Heart right ventricle (tissue), 16 donors: ENCODE data around the gene COL7A1. TPM values are rescaled to one million over a fixed set of nuclear protein-coding genes. Genes with fewer than 3 reads are reported as not detected.

Experiments
- ATAC-seq, 8 donors: fragments of 200-7000 bp; cut with Tn5 transposase; one replicate each; pipeline ENCODE4 v1.9.1; 2020; ENCODE audit warnings: mild to moderate bottlenecking in 8 of 8, moderate library complexity in 8 of 8, moderate number of reproducible peaks in 1 of 8
- DNase-seq, 2 donors: peaks; one replicate each; pipeline ENCODE4 v3.0.0-alpha.2; 2020
- H3K27ac ChIP-seq, 10 donors: fragments of 200-600 bp; sonication (generic) in 2 of 10; one replicate each; pipeline versions ENCODE4 v1.5.0 to v1.8.0; 2020 to 2022; ENCODE audit warnings: mild to moderate bottlenecking in 3 of 10
- H3K27me3 ChIP-seq, 7 donors: fragments of 200-600 bp; one replicate each; pipeline ENCODE4 v1.8.0; 2021 to 2022; ENCODE audit warnings: mild to moderate bottlenecking in 2 of 7
- H3K36me3 ChIP-seq, 9 donors: fragments of 200-600 bp; sonication (generic) in 1 of 9; one replicate each; pipeline versions ENCODE4 v1.5.0 to v1.8.0; 2020 to 2022; ENCODE audit warnings: mild to moderate bottlenecking in 2 of 9
- H3K4me1 ChIP-seq, 9 donors: fragments of 200-600 bp; sonication (generic) in 1 of 9; one replicate each; pipeline versions ENCODE4 v1.5.0 to v1.8.0; 2020 to 2022; ENCODE audit warnings: mild to moderate bottlenecking in 4 of 9
- H3K4me3 ChIP-seq, 10 donors: fragments of 200-600 bp; sonication (generic) in 2 of 10; one replicate each; pipeline versions ENCODE4 v1.5.0 to v1.8.0; 2020 to 2022; ENCODE audit warnings: mild to moderate bottlenecking in 7 of 10, moderate library complexity in 2 of 10
- H3K9me3 ChIP-seq, 11 donors: fragments of 200-600 bp in 10 of 11; sonication (generic) in 2 of 11; one replicate each; pipeline versions ENCODE4 v1.5.0 to v1.8.0; 2013 to 2022; ENCODE audit warnings: mild to moderate bottlenecking in 2 of 11, control low read depth in 1 of 11, moderate library complexity in 1 of 11
- WGBS, 2 donors: extraction: QIAGEN DNeasy Blood & Tissue Kit; methylation state at CpG; one replicate each; pipeline ENCODE4 v1.1.7; 2013; ENCODE audit warnings: inconsistent platforms in 1 of 2; 5-methylcytosine and 5-hydroxymethylcytosine counted together
- intact Hi-C, 10 donors: fragments of 100-400 bp; cut with DNase I; formaldehyde crosslinking; loops; one replicate each; pipeline versions ENCODE4 v1.11.1 to v1.14.2; 2022
- polyA plus RNA-seq, 2 donors: library from polyadenylated mRNA; stranded (reverse); fragments of 200-250 nt; gene quantifications; one replicate each; pipeline ENCODE4 v1.2.3, GENCODE V29; 2013
- total RNA-seq, 10 donors: library from RNA; stranded (reverse); fragmentation: NEBNext Ultra II Directional in 3 of 10; extraction: Animal tissue kit (Norgen Biotek cat#: 25700) in 3 of 10; gene quantifications; one replicate each; pipeline versions ENCODE4 v1.2.1 to v1.2.4, GENCODE V29; 2021 to 2023
- TF ChIP-seq, protein P1 (sequence below), 9 donors: fragments of 200-600 bp; sonication (generic) in 2 of 9; IDR thresholded peaks; one replicate each; pipeline versions ENCODE4 v1.5.0 to v1.8.0; 2021 to 2022; ENCODE audit warnings: antibody characterized with exemption in 9 of 9, mild to moderate bottlenecking in 5 of 9, moderate library complexity in 1 of 9
- donor health status: Arrhythmogenic right ventricular cardiomyopathy.
- donor health status: ischemic (EF 13 %, LVEDD 7.1; RV severe dilation, severe dysfunction).
- donor health status: healthy with polysubstance abuse.
- donor health status: DM: no; HTN: yes; CAD: no.
- donor health status: DM: no; HTN: no; CAD: no.
- donor health status: ischemic (EF 25% LVEDD 6.9; RV normal size, moderate dysfunction).
- donor health status: ischemic (EF 25% LVEDD 5.7; RV mildly dilated, moderate dysfunction).
- donor health status: healthy.
- donor health status: DM: yes; HTN: yes; CAD: no.
- donor health status: Ischemic cardiomyopathy.
- donor health status: ischemic (EF 35%, LVEDD 5.7; RV mildly dilated, moderate dysfunction).
- donor health status: nonischemic (EF 11% LVEDD 7.7; RV severe dilation, severe dysfunction).
- donor health status: DM: yes; HTN: yes; CAD: no.
- donor health status: PGD.
- donor health status: ischemic (EF 29% LVEDD 5.4; RV normal size, mild dysfunction).
- donor health status: nonischemic (EF 23%, LVEDD 6.1; RV moderate dilation, normal function).

The COL7A1 gene
- total and polyA plus RNA-seq, 12 donors = 6.1 to 63.5 (median 12.6) TPM

DNA sequence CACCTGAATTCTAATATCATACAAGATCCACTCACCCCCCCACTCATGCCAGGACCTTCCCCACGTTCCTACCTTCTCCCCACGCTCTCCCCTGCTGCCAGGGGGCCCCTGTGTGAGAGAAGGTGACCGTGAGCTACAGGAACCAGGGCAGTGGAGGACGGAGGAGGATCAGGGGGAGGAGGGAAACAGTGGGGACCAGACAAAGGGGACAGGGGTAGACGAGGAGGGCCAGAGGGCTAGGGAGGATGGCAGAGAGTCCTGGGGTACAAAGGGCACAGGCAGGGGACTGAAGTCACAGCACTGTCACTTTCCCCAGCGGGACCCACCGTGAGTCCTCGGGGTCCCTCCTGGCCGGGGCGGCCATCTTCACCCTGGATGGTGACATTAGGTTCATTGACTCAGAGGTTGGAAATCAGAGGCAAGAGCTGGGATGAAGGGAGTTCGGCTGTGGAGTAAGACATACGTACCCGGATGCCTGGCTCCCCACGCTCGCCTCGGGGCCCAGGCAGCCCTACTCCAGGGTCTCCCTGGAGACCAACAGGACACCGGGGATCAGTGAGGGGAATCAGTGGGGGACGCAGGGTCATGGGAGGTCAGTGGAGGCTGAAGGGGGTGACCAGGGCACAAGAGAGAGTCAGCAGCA is 25.2 kb downstream of the COL7A1 start:
- no peak for DNase-seq
- no peak overlapping the region for H3K27ac ChIP-seq
- H3K4me3 ChIP-seq = no peak overlapping the region
- no peaks in the 10 kb centered on the region for H3K9me3 ChIP-seq
- no peaks in the 10 kb centered on the region for H3K27me3 ChIP-seq
- TF ChIP-seq, protein P1, sequence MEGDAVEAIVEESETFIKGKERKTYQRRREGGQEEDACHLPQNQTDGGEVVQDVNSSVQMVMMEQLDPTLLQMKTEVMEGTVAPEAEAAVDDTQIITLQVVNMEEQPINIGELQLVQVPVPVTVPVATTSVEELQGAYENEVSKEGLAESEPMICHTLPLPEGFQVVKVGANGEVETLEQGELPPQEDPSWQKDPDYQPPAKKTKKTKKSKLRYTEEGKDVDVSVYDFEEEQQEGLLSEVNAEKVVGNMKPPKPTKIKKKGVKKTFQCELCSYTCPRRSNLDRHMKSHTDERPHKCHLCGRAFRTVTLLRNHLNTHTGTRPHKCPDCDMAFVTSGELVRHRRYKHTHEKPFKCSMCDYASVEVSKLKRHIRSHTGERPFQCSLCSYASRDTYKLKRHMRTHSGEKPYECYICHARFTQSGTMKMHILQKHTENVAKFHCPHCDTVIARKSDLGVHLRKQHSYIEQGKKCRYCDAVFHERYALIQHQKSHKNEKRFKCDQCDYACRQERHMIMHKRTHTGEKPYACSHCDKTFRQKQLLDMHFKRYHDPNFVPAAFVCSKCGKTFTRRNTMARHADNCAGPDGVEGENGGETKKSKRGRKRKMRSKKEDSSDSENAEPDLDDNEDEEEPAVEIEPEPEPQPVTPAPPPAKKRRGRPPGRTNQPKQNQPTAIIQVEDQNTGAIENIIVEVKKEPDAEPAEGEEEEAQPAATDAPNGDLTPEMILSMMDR (IDR thresholded peaks at IDR 0.05) = no peak
- peaks cover 0 to 17% (median 0%) of the 10 kb centered on the region in 9 donors for H3K4me1 ChIP-seq
- no peak for ATAC-seq
- peaks cover 0 to 10% (median 0%) of the 10 kb centered on the region in 9 donors for H3K36me3 ChIP-seq
- intact Hi-C loops = no loop called here
- WGBS, 2 donors = 91% methylated on average over 18 of the region's 18 CpGs

DNA sequence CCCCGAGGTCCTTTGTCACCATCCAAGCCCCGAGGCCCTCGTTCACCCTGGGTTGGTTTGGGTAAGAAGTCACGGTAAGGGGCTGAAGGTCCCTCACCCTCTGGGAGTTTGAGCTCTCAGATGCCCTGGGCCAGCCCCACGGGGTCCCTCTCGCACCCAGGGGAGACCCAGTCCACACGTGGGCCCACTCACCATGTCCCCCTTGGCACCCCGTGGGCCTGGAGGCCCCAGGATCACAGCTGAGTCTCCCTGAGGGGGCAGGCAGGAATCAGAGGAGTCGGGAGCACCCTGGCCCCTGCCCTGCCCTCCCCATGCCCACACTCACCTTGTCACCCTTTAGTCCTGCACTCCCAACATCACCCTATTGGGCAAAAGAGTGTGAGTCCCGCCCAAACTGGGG is 25.7 kb downstream of the COL7A1 start:
- DNase-seq = no peak
- 86 to 91% methylated on average over 10 of the region's 10 CpGs for WGBS, 2 donors

DNA sequence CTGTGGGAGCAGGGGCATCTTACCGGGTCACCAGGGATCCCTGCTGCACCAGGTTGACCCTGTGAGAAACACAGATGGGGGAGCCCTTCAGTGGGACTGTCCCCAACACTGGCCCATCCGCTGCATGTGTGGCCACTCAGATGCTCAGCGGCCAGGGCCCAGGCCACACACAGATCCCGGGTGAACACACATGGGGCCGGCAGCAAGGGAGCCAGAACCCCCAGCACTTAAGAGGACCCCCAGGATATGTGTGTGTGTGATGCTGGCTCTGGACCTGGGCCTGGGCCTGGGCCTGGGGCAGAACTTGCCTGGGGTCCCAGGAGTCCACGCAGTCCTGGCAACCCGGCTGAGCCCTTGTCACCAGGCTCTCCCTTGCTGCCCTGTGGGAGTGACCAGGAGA is 26.7 kb downstream of the COL7A1 start:
- H3K4me1 ChIP-seq = peaks cover 0 to 32% (median 0%) of the 10 kb centered on the region in 9 donors
- no peaks in the 10 kb centered on the region for H3K9me3 ChIP-seq
- H3K27ac ChIP-seq = no peak overlapping the region
- peaks cover 0 to 10% (median 0%) of the 10 kb centered on the region in 9 donors for H3K36me3 ChIP-seq
- WGBS, 2 donors = 92 to 94% methylated on average over 7 of the region's 7 CpGs
- intact Hi-C loops = no loop called here
- no peak for DNase-seq
- H3K27me3 ChIP-seq = no peaks in the 10 kb centered on the region
- no peak overlapping the region for H3K4me3 ChIP-seq
- no peak for ATAC-seq
- TF ChIP-seq, protein P1 (IDR thresholded peaks at IDR 0.05) = no peak

More for the DNA sequence above, 25.7 kb downstream of the COL7A1 start:
- no peak overlapping the region for H3K27ac ChIP-seq
- ATAC-seq = no peak
- TF ChIP-seq, protein P1 (IDR thresholded peaks at IDR 0.05) = no peak
- peaks cover 0 to 22% (median 0%) of the 10 kb centered on the region in 9 donors for H3K4me1 ChIP-seq
- H3K4me3 ChIP-seq = no peak overlapping the region
- intact Hi-C loops = no loop called here
- H3K36me3 ChIP-seq = peaks cover 0 to 10% (median 0%) of the 10 kb centered on the region in 9 donors
- no peaks in the 10 kb centered on the region for H3K9me3 ChIP-seq
- no peaks in the 10 kb centered on the region for H3K27me3 ChIP-seq

DNA sequence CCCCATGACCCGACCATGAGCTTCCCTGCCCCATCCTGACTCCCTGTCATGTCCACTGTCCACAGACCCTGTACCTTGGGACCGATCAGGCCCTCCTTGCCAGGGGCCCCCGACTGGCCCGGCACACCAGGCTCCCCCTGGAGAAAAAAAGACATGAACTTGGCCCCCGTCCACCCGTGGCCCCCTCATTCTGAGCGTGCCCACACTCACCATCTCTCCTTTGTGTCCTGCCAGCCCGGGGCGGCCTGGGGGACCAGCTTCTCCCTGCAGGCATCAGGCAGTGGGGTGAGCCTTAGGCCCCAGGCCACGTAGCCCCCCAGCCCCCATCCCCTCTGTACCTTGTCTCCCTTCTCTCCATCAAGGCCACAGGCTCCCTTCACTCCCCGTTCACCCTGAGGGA is 27.6 kb downstream of the COL7A1 start:
- intact Hi-C loops = no loop called here
- no peak for ATAC-seq

More for the DNA sequence above, 27.6 kb downstream of the COL7A1 start:
- Histone ChIP-seq H3K9me3 (no peaks in the 10 kb centered on the region), H3K36me3 (peaks cover 0 to 10% (median 0%) of the 10 kb centered on the region in 9 donors), H3K27me3 (no peaks in the 10 kb centered on the region), H3K27ac (no peak overlapping the region), H3K4me1 (peaks cover 0 to 36% (median 0%) of the 10 kb centered on the region in 9 donors), H3K4me3 (no peak overlapping the region)
- DNase-seq = no peak
- TF ChIP-seq, protein P1 (IDR thresholded peaks at IDR 0.05) = no peak
- 91 to 97% methylated on average over 11 of the region's 11 CpGs for WGBS, 2 donors
